Measurements from ENCODE around the gene TJAP1. TPM values are rescaled to one million over a fixed set of nuclear protein-coding genes. Genes with fewer than 3 reads are reported as not detected.

Gene TJAP1
- polyA plus RNA-seq, 1 donor from 2014 or later = 11.4 TPM

GRCh38 chr6:43428874-43429273, 48.5 kb upstream of the TJAP1 start:
- peaks cover 8% of the 10 kb centered on the region for H3K79me2 ChIP-seq (replicated peaks; ENCODE audit: insufficient read depth, low read length)
- H3K27ac ChIP-seq (ENCODE audit: low read length) = no peak overlapping the region
- H3K4me2 ChIP-seq (ENCODE audit: low read length) = peak overlapping the region; percentile 66
- H2AFZ ChIP-seq (ENCODE audit: low read depth, low read length) = no peak overlapping the region
- peak overlapping the region; percentile 83 for H3K9ac ChIP-seq (ENCODE audit: low read length)
- H3K4me3 ChIP-seq (ENCODE audit: low read length) = peak overlapping the region; percentile 96
- no peaks in the 10 kb centered on the region for H3K9me2 ChIP-seq (ENCODE audit: insufficient read depth, low read length)
- H4K20me1 ChIP-seq (ENCODE audit: insufficient read depth) = no peaks in the 10 kb centered on the region
- no peaks in the 10 kb centered on the region for H3K9me3 ChIP-seq (ENCODE audit: low read length)
- TF ChIP-seq EZH2 (IDR thresholded peaks at IDR 0.05; ENCODE audit: borderline replicate concordance, insufficient read depth, low read length, poor library complexity, severe bottlenecking) (no peak), POLR2AphosphoS5 (IDR thresholded peaks at IDR 0.05) (no peak), RAD21 (conservative IDR thresholded peaks at IDR 0.05) (no peak), TAF1 (IDR thresholded peaks at IDR 0.05; ENCODE audit: low read depth) (no peak), REST (IDR thresholded peaks at IDR 0.05; ENCODE audit: borderline replicate concordance) (no peak), EP300 (conservative IDR thresholded peaks at IDR 0.05; ENCODE audit: poor library complexity, severe bottlenecking) (no peak), SMC3 (conservative IDR thresholded peaks at IDR 0.05; ENCODE audit: poor library complexity) (no peak), MXI1 (conservative IDR thresholded peaks at IDR 0.05; ENCODE audit: poor library complexity, severe bottlenecking) (no peak), CTCF (IDR thresholded peaks at IDR 0.05; ENCODE audit: poor library complexity, severe bottlenecking) (no peak)
- no peaks in the 10 kb centered on the region for H3K27me3 ChIP-seq (ENCODE audit: insufficient read depth, low read depth, low read length)
- H3K36me3 ChIP-seq (ENCODE audit: insufficient read depth, low read length) = no peaks in the 10 kb centered on the region
- no peaks in the 10 kb centered on the region for H3F3A ChIP-seq (ENCODE audit: insufficient read depth, low read length, poor library complexity, severe bottlenecking)

GRCh38 chr6:43432009-43432945, 45.1 kb upstream of the TJAP1 start:
- H3K9ac ChIP-seq (ENCODE audit: low read length) = no peak overlapping the region
- no peak overlapping the region for H2AFZ ChIP-seq (ENCODE audit: low read depth, low read length)
- H3K27ac ChIP-seq (ENCODE audit: low read length) = no peak overlapping the region
- H3K4me2 ChIP-seq (ENCODE audit: low read length) = no peak overlapping the region
- no peak overlapping the region for H3K4me3 ChIP-seq (ENCODE audit: low read length)
- no peaks in the 10 kb centered on the region for H3K36me3 ChIP-seq (ENCODE audit: insufficient read depth, low read length)
- H3K79me2 ChIP-seq (replicated peaks; ENCODE audit: insufficient read depth, low read length) = peaks cover 8% of the 10 kb centered on the region
- no peaks in the 10 kb centered on the region for H3F3A ChIP-seq (ENCODE audit: insufficient read depth, low read length, poor library complexity, severe bottlenecking)
- H3K27me3 ChIP-seq (ENCODE audit: insufficient read depth, low read depth, low read length) = no peaks in the 10 kb centered on the region
- no peaks in the 10 kb centered on the region for H4K20me1 ChIP-seq (ENCODE audit: insufficient read depth)
- H3K9me3 ChIP-seq (ENCODE audit: low read length) = no peaks in the 10 kb centered on the region
- TF ChIP-seq TAF1 (IDR thresholded peaks at IDR 0.05; ENCODE audit: low read depth) (no peak), POLR2AphosphoS5 (IDR thresholded peaks at IDR 0.05) (no peak), CTCF (IDR thresholded peaks at IDR 0.05; ENCODE audit: poor library complexity, severe bottlenecking) (no peak), REST (IDR thresholded peaks at IDR 0.05; ENCODE audit: borderline replicate concordance) (no peak), EP300 (conservative IDR thresholded peaks at IDR 0.05; ENCODE audit: poor library complexity, severe bottlenecking) (no peak), EZH2 (IDR thresholded peaks at IDR 0.05; ENCODE audit: borderline replicate concordance, insufficient read depth, low read length, poor library complexity, severe bottlenecking) (no peak), RAD21 (conservative IDR thresholded peaks at IDR 0.05) (no peak), MXI1 (conservative IDR thresholded peaks at IDR 0.05; ENCODE audit: poor library complexity, severe bottlenecking) (no peak), SMC3 (conservative IDR thresholded peaks at IDR 0.05; ENCODE audit: poor library complexity) (no peak)
- H3K9me2 ChIP-seq (ENCODE audit: insufficient read depth, low read length) = no peaks in the 10 kb centered on the region
